K562 (cell line): Measurements from ENCODE around the gene TSGA10IP. TPM values are rescaled to one million over a fixed set of nuclear protein-coding genes. Genes with fewer than 3 reads are reported as not detected.

Experiments used
- ATAC-seq: fragments of 200-7000 bp; cut with Tn5 transposase; 3 replicates; pipeline ENCODE4 v1.9.1; 2020; ENCODE audit warnings: moderate library complexity
- BruUV-seq: library from RNA; stranded (reverse); fragments of 400-500 nt; replicated peaks from 2 replicates; lab custom pipeline; 2021; lab: Mats Ljungman, UMichigan
- CTCF ChIA-PET: fragments of 300-600 bp; formaldehyde crosslinking; extraction: SDS; loops from one replicate; lab custom pipeline; 2021; ENCODE audit warnings: low intra/inter-chr PET ratio; lab: Yijun Ruan, JAX
- POLR2A ChIA-PET: fragments of 300-600, 350-650 bp; sonication (Branson Sonifier 250); formaldehyde crosslinking; extraction: SDS; loops from one replicate; lab custom pipeline; 2021; ENCODE audit warnings: antibody characterized with exemption, inconsistent platforms; lab: Yijun Ruan, JAX
- DNase-seq, 4 experiments: peaks; one replicate each; pipeline versions ENCODE4 v3.0.0 to v3.0.0-alpha.2; 2011 to 2018; ENCODE audit warnings: low spot score in 3 of 4, mixed read lengths in 3 of 4; ENCODE audit errors: extremely low read depth in 1 of 4
- FAIRE-seq: peaks from 2 replicates; lab custom pipeline; 2011; peaks lifted over from hg19 to GRCh38; lab: Jason Lieb, UNC
- H2AFZ ChIP-seq: 2 replicates; pipeline ENCODE4 v1.6.0; 2011; ENCODE audit warnings: low read depth, low read length, control low read depth, inconsistent platforms
- H3K27ac ChIP-seq: fragments of 200-600 bp; 3 replicates; pipeline ENCODE4 v1.8.0; 2011; ENCODE audit warnings: low read depth, mild to moderate bottlenecking, control low read depth, inconsistent platforms, low read length, moderate library complexity, mixed read lengths; ENCODE audit errors: extremely low read depth
- H3K27me3 ChIP-seq, 2 experiments: fragments of 300-600 bp in 1 of 2; 2 replicates in 1 of 2; 3 replicates in 1 of 2; pipeline versions ENCODE4 v1.6.0 to v1.8.0; 2011; ENCODE audit warnings: inconsistent platforms in 2 of 2, low read length in 2 of 2, mild to moderate bottlenecking in 1 of 2, mixed read lengths in 1 of 2, moderate library complexity in 1 of 2; ENCODE audit not compliant: control insufficient read depth in 2 of 2, insufficient read depth in 2 of 2
- H3K36me3 ChIP-seq: fragments of 300-600 bp; 3 replicates; pipeline ENCODE4 v1.8.0; 2011; ENCODE audit warnings: mild to moderate bottlenecking, low read length, inconsistent platforms; ENCODE audit not compliant: control insufficient read depth, insufficient read depth
- H3K4me1 ChIP-seq, 2 experiments: fragments of 200-600 bp in 1 of 2; replicated peaks in 1 of 2; 2 replicates in 1 of 2; 3 replicates in 1 of 2; pipeline versions ENCODE4 v1.5.1 to v1.8.0; 2011; ENCODE audit warnings: inconsistent platforms in 2 of 2, low read length in 2 of 2, mild to moderate bottlenecking in 1 of 2, mixed read lengths in 1 of 2, moderate library complexity in 1 of 2; ENCODE audit not compliant: control insufficient read depth in 2 of 2, insufficient read depth in 2 of 2
- H3K4me2 ChIP-seq: 2 replicates; pipeline ENCODE4 v1.6.1; 2011; ENCODE audit warnings: low read length, control low read depth, inconsistent platforms, mixed read lengths; ENCODE audit not compliant: insufficient read depth
- H3K4me3 ChIP-seq: fragments of 200-600 bp; sonication (generic), shearing (Covaris generic); 2 replicates; pipeline ENCODE4 v1.5.1; 2016; ENCODE audit warnings: control low read depth, inconsistent platforms
- H3K79me2 ChIP-seq: fragments of 200-600 bp; 3 replicates; pipeline ENCODE4 v1.8.0; 2011; ENCODE audit warnings: low read length, inconsistent platforms; ENCODE audit not compliant: control insufficient read depth, insufficient read depth
- H3K9ac ChIP-seq, 2 experiments: 2 replicates each; pipeline versions ENCODE4 v1.6.0 to v1.6.1; 2011; ENCODE audit warnings: low read depth in 2 of 2, low read length in 2 of 2, control low read depth in 1 of 2, inconsistent platforms in 1 of 2, mild to moderate bottlenecking in 1 of 2, mixed read lengths in 1 of 2; ENCODE audit not compliant: insufficient read depth in 1 of 2
- H3K9me1 ChIP-seq: one replicate; pipeline ENCODE4 v1.6.0; 2011; ENCODE audit warnings: inconsistent platforms, mild to moderate bottlenecking, low read length, moderate library complexity; ENCODE audit not compliant: control insufficient read depth, insufficient read depth
- H3K9me3 ChIP-seq: replicated peaks from 2 replicates; pipeline ENCODE4 v1.5.1; 2011; ENCODE audit warnings: low read depth, low read length, inconsistent platforms; ENCODE audit not compliant: control insufficient read depth, insufficient read depth
- H4K20me1 ChIP-seq: replicated peaks from 2 replicates; pipeline ENCODE4 v1.6.1; 2011; ENCODE audit warnings: low read length, inconsistent platforms, mixed read lengths; ENCODE audit not compliant: control insufficient read depth, insufficient read depth
- POLR2G ChIP-seq: fragments of 200-400 bp; formaldehyde crosslinking; IDR thresholded peaks from 2 replicates; pipeline ENCODE4 v1.6.1; 2017; ENCODE audit warnings: low read depth, mild to moderate bottlenecking, antibody characterized with exemption, low read length, moderate library complexity
- RBFOX2 ChIP-seq: fragments of 200-400 bp; formaldehyde crosslinking; IDR thresholded peaks from 2 replicates; pipeline ENCODE4 v1.6.1; 2017; ENCODE audit warnings: low read depth, mild to moderate bottlenecking, low read length, moderate library complexity
- SRSF7 ChIP-seq: fragments of 200-400 bp; formaldehyde crosslinking; optimal IDR thresholded peaks from 2 replicates; pipeline ENCODE3; 2017; ENCODE audit warnings: mild to moderate bottlenecking, low read depth, low read length
- ZBTB11 ChIP-seq, 3 experiments: fragments of 200-800 bp in 1 of 3; fragments of 250-450 bp in 1 of 3; fragments of 450-650 bp in 1 of 3; sonication (Bioruptor Pico) in 1 of 3; sonication (Bioruptor generic) in 1 of 3; formaldehyde crosslinking in 1 of 3; IDR thresholded peaks; 2 replicates each; pipeline versions ENCODE4 v1.6.1 to v1.8.0; 2016 to 2022; ENCODE audit warnings: mild to moderate bottlenecking in 2 of 3, missing genetic modification characterization in 2 of 3, missing compliant biosample characterization in 1 of 3, moderate library complexity in 1 of 3
- WGBS: fragments of 100-300 bp; shearing (Covaris generic); methylation state at CpG from one replicate; pipeline ENCODE4 v1.1.6; 2016; ENCODE audit warnings: low coverage, mixed read lengths; ENCODE audit not compliant: insufficient coverage; ENCODE audit errors: missing lambda C conversion rate; 5-methylcytosine and 5-hydroxymethylcytosine counted together
- in situ Hi-C: fragments of 300-500 bp; cut with MboI; formaldehyde crosslinking; loops from 4 replicates; pipeline ENCODE4 v1.15.0; 2018; ENCODE audit warnings: inconsistent platforms, mixed read lengths
- intact Hi-C: fragments of 100-400 bp; cut with micrococcal nuclease; formaldehyde crosslinking; loops from 2 replicates; pipeline ENCODE4 v1.14.2; 2022
- polyA plus RNA-seq, 8 experiments: library from polyadenylated mRNA; depleted of rRNA in 4 of 8; stranded (reverse) in 5 of 8; unstranded in 3 of 8; fragments of >200 nt; fragmentation: Nextera tagmentation in 2 of 8; fragmentation: Illumina TruSeq in 1 of 8; extraction: Ambion mirVana in 2 of 8; extraction: Trizol in 1 of 8; gene quantifications; 2 replicates each; pipeline versions ENCODE4 v1.2.1 to v1.2.3, GENCODE V29; 2011 to 2014; ENCODE audit warnings: inconsistent platforms in 1 of 8, missing spikeins in 1 of 8
- total RNA-seq, 7 experiments: library from RNA; depleted of rRNA in 6 of 7; stranded (reverse); fragments of >200 nt in 6 of 7; fragmentation: Illumina TruSeq in 2 of 7; extraction: Trizol in 2 of 7; gene quantifications; 2 replicates each; pipeline versions ENCODE4 v1.2.1 to v1.2.3, GENCODE V29; 2011 to 2021; ENCODE audit warnings: low replicate concordance in 1 of 7

TSGA10IP gene
- total and polyA plus RNA-seq, 9 of the 15 experiments (the other 6 are each of a cell fraction or from before 2014, with no cell fraction given), result not detected

GRCh38 chr11:66006134-66006890 lies 61.0 kb downstream of the TSGA10IP start:
- no peaks in the 10 kb centered on the region for H4K20me1 ChIP-seq
- FAIRE-seq, result no peak

More at GRCh38 chr11:66006134-66006890, 61.0 kb downstream of the TSGA10IP start:
- in situ Hi-C loops (no loop called here), intact Hi-C loops (no loop called here)
- POLR2A ChIA-PET, result interaction anchor here (0.7 to 3.3 kb wide), 5 partner anchors 8 to 118 kb away, joined by 3 to 13 read pairs (median 3); partner anchors contain the start of gene FIBP
- BruUV-seq, result no TSS peak
- H3K9me3 ChIP-seq, result no peaks in the 10 kb centered on the region
- ATAC-seq (no peak), DNase-seq (no peak)
- H3K4me1 ChIP-seq, result peaks cover 23 to 28% of the 10 kb centered on the region in 2 experiments; a peak in 4 of 5 replicates
- H3K9me1 ChIP-seq, result no peaks in the 10 kb centered on the region
- no peaks in the 10 kb centered on the region for H3K27me3 ChIP-seq
- WGBS, result 86% methylated on average over 11 of the region's 13 CpGs
- no peak overlapping the region for H3K4me2 ChIP-seq
- H3K9ac ChIP-seq, result peak overlapping the region in 1 of 2 experiments; percentile 75; a peak in 2 of 4 replicates
- TF ChIP-seq SRSF7 (no peak), RBFOX2 (peak; percentile 59; the same call in 1 of the 2 replicates), POLR2G (peak; percentile 58), ZBTB11 (CRISPR knock-in tag; IDR thresholded peaks at IDR 0.05) (0 out of 6 replicates have a peak, but pooled peaks of 1 of the 3 experiments have one; percentile 9)
- no peak overlapping the region for H3K4me3 ChIP-seq
- no peak overlapping the region for H2AFZ ChIP-seq
- peaks cover 29% of the 10 kb centered on the region; the same call in 2 of the 3 replicates for H3K36me3 ChIP-seq
- CTCF ChIA-PET, result no interaction called here
- H3K27ac ChIP-seq, result no peak overlapping the region
- H3K79me2 ChIP-seq, result peaks cover 24% of the 10 kb centered on the region
